Esophagus muscularis mucosa (tissue), 3 donors: ENCODE results near the gene PIP4K2A.

Experiments
- POLR2A ChIP-seq: fragments of 450-650 bp; IDR thresholded peaks from one replicate; pipeline ENCODE4 v1.6.1; 2017; ENCODE audit warnings: antibody characterized with exemption, moderate library complexity, mild to moderate bottlenecking, low read depth
- POLR2AphosphoS5 ChIP-seq, 2 donors: sonication (generic); formaldehyde crosslinking; IDR thresholded peaks; one replicate each; pipeline ENCODE4 v1.6.1; 2017; ENCODE audit warnings: antibody characterized with exemption in 2 of 2
- TF ChIP-seq, protein P1 (sequence below), 3 experiments: fragments of 200-600 bp in 2 of 3; fragments of 450-650 bp in 1 of 3; sonication (generic) in 2 of 3; IDR thresholded peaks; one replicate each; pipeline ENCODE4 v1.5.1; 2017 to 2019; ENCODE audit warnings: antibody characterized with exemption in 3 of 3, mild to moderate bottlenecking in 2 of 3, moderate library complexity in 1 of 3

DNA sequence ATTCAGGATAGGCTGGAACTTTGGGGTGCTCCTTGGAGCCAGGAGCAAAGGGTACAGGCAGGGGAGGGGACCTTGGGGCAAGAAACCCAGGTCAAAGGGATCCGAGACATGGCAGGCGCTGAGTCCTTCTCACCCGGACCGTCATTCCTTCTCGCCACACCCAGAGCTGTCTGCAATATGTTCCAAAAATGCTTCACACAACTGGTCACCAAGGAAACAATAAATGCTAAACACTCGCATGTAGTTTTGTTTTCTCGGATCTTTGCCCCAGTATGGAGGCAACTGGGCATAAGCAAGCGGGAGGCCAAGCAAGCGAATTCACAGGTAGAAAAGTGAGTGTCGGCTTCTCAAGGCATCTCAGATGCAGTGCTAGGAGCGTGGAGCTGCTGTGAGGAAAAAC lies 80.8 kb downstream of the PIP4K2A start:
- TF ChIP-seq, protein P1, sequence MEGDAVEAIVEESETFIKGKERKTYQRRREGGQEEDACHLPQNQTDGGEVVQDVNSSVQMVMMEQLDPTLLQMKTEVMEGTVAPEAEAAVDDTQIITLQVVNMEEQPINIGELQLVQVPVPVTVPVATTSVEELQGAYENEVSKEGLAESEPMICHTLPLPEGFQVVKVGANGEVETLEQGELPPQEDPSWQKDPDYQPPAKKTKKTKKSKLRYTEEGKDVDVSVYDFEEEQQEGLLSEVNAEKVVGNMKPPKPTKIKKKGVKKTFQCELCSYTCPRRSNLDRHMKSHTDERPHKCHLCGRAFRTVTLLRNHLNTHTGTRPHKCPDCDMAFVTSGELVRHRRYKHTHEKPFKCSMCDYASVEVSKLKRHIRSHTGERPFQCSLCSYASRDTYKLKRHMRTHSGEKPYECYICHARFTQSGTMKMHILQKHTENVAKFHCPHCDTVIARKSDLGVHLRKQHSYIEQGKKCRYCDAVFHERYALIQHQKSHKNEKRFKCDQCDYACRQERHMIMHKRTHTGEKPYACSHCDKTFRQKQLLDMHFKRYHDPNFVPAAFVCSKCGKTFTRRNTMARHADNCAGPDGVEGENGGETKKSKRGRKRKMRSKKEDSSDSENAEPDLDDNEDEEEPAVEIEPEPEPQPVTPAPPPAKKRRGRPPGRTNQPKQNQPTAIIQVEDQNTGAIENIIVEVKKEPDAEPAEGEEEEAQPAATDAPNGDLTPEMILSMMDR (IDR thresholded peaks at IDR 0.05): no peak
- TF ChIP-seq POLR2AphosphoS5 (IDR thresholded peaks at IDR 0.05): no peak
- no peak for TF ChIP-seq POLR2A
